IMR-90 (cell line): Measurements from ENCODE around the gene PAPLN. TPM values are rescaled to one million over a fixed set of nuclear protein-coding genes. Genes with fewer than 3 reads are reported as not detected.

ENCODE experiments used
- ATAC-seq: fragments of 200-7000 bp; cut with Tn5 transposase; 2 replicates; pipeline ENCODE4 v1.9.1; 2020; ENCODE audit warnings: low read depth, mild to moderate bottlenecking, moderate library complexity
- BruUV-seq: library from RNA; stranded (reverse); fragments of 400-500 nt; replicated peaks from 2 replicates; lab custom pipeline; 2021; lab: Mats Ljungman, UMichigan
- CTCF ChIA-PET: fragments of 300-600 bp; formaldehyde crosslinking; extraction: SDS; loops from one replicate; lab custom pipeline; 2021; ENCODE audit warnings: antibody characterized with exemption; lab: Yijun Ruan, JAX
- POLR2A ChIA-PET: fragments of 300-600 bp; sonication (Branson Sonifier 250); formaldehyde crosslinking; loops from one replicate; lab custom pipeline; 2022; ENCODE audit warnings: antibody characterized with exemption; ENCODE audit not compliant: unreplicated experiment; lab: Charles Lee
- DNase-seq: peaks from one replicate; pipeline ENCODE4 v3.0.0; 2013
- H2AFZ ChIP-seq: replicated peaks from 2 replicates; pipeline ENCODE3; 2013; ENCODE audit warnings: low read length, mild to moderate bottlenecking; ENCODE audit not compliant: poor library complexity
- H2AK5ac ChIP-seq: 2 replicates; pipeline ENCODE4 v1.6.1; 2013; ENCODE audit warnings: low read depth, low read length, inconsistent platforms
- H2AK9ac ChIP-seq: replicated peaks from 2 replicates; pipeline ENCODE3; 2013; ENCODE audit warnings: mild to moderate bottlenecking, low read depth, low read length, moderate library complexity; ENCODE audit not compliant: poor library complexity
- H2BK120ac ChIP-seq: 2 replicates; pipeline ENCODE4 v1.6.1; 2013; ENCODE audit warnings: low read depth, low read length, inconsistent platforms
- H2BK15ac ChIP-seq: 3 replicates; pipeline ENCODE4 v1.6.1; 2013; ENCODE audit warnings: low read depth, low read length, inconsistent platforms
- H2BK20ac ChIP-seq: 2 replicates; pipeline ENCODE4 v1.6.1; 2013; ENCODE audit warnings: low read depth, mild to moderate bottlenecking, inconsistent platforms, low read length, moderate library complexity
- H2BK5ac ChIP-seq: 2 replicates; pipeline ENCODE4 v1.6.1; 2013; ENCODE audit warnings: mild to moderate bottlenecking, low read depth, low read length, inconsistent platforms; ENCODE audit not compliant: poor library complexity, severe bottlenecking
- H3K14ac ChIP-seq: replicated peaks from 2 replicates; pipeline ENCODE4 v1.6.1; 2013; ENCODE audit warnings: low read depth, low read length, inconsistent platforms
- H3K18ac ChIP-seq: 2 replicates; pipeline ENCODE4 v1.6.1; 2013; ENCODE audit warnings: low read depth, low read length, control low read depth
- H3K23ac ChIP-seq: 2 replicates; pipeline ENCODE4 v1.6.1; 2013; ENCODE audit warnings: low read depth, low read length, inconsistent platforms
- H3K27ac ChIP-seq: 2 replicates; pipeline ENCODE4 v1.5.1; 2013; ENCODE audit warnings: mild to moderate bottlenecking, control low read depth, low read length; ENCODE audit not compliant: insufficient read depth
- H3K27me3 ChIP-seq: 2 replicates; pipeline ENCODE4 v1.6.1; 2013; ENCODE audit warnings: low read length; ENCODE audit not compliant: control insufficient read depth, insufficient read depth
- H3K36me3 ChIP-seq: 2 replicates; pipeline ENCODE4 v1.6.1; 2013; ENCODE audit warnings: low read length, mixed read lengths; ENCODE audit not compliant: control insufficient read depth, insufficient read depth
- H3K4ac ChIP-seq: 2 replicates; pipeline ENCODE4 v1.6.1; 2013; ENCODE audit warnings: low read depth, low read length, inconsistent platforms
- H3K4me1 ChIP-seq: 2 replicates; pipeline ENCODE4 v1.6.1; 2013; ENCODE audit warnings: low read length, mixed read lengths; ENCODE audit not compliant: control insufficient read depth, insufficient read depth
- H3K4me2 ChIP-seq: 2 replicates; pipeline ENCODE4 v1.6.1; 2013; ENCODE audit warnings: low read depth, mild to moderate bottlenecking, control low read depth, low read length, moderate library complexity
- H3K4me3 ChIP-seq: 2 replicates; pipeline ENCODE4 v1.5.1; 2013; ENCODE audit warnings: low read depth, mild to moderate bottlenecking, control low read depth, low read length, moderate library complexity; ENCODE audit not compliant: insufficient read depth
- H3K56ac ChIP-seq: 2 replicates; pipeline ENCODE4 v1.6.1; 2013; ENCODE audit warnings: low read length, inconsistent platforms; ENCODE audit not compliant: insufficient read depth; ENCODE audit errors: extremely low read depth
- H3K79me1 ChIP-seq, 2 experiments: 2 replicates each; pipeline ENCODE4 v1.6.1; 2013; ENCODE audit warnings: low read length in 2 of 2, inconsistent platforms in 1 of 2, low read depth in 1 of 2
- H3K9ac ChIP-seq: 2 replicates; pipeline ENCODE4 v1.6.1; 2013; ENCODE audit warnings: low read depth, low read length, control low read depth
- H3K9me1 ChIP-seq: 2 replicates; pipeline ENCODE4 v1.6.1; 2013; ENCODE audit warnings: low read length, inconsistent platforms; ENCODE audit not compliant: insufficient read depth
- H3K9me3 ChIP-seq: 2 replicates; pipeline ENCODE4 v1.6.1; 2013; ENCODE audit warnings: low read length; ENCODE audit not compliant: control insufficient read depth, insufficient read depth
- H4K20me1 ChIP-seq: 2 replicates; pipeline ENCODE4 v1.6.1; 2013; ENCODE audit warnings: low read length, inconsistent platforms; ENCODE audit not compliant: insufficient read depth
- H4K5ac ChIP-seq: 2 replicates; pipeline ENCODE4 v1.6.1; 2013; ENCODE audit warnings: mild to moderate bottlenecking, low read depth, low read length, control low read depth
- H4K8ac ChIP-seq, 2 experiments: 2 replicates each; pipeline ENCODE4 v1.6.1; 2013; ENCODE audit warnings: low read depth in 2 of 2, low read length in 2 of 2, control low read depth in 1 of 2, inconsistent platforms in 1 of 2
- H4K91ac ChIP-seq: 2 replicates; pipeline ENCODE4 v1.6.1; 2013; ENCODE audit warnings: low read depth, low read length, inconsistent platforms; ENCODE audit not compliant: insufficient read depth
- CEBPB ChIP-seq: IDR thresholded peaks from 2 replicates; pipeline ENCODE4 v1.6.1; 2012; ENCODE audit warnings: low read depth, low read length, improper control_type of control experiment
- CHD1 ChIP-seq: IDR thresholded peaks from 2 replicates; pipeline ENCODE4 v1.6.1; 2012; ENCODE audit warnings: low read depth, low read length, improper control_type of control experiment
- MAFK ChIP-seq: IDR thresholded peaks from 2 replicates; pipeline ENCODE4 v1.6.1; 2012; ENCODE audit warnings: low read depth, low read length, improper control_type of control experiment
- NFE2L2 ChIP-seq: fragments of 150-350 bp; IDR thresholded peaks from 2 replicates; pipeline ENCODE4 v1.6.1; 2016; ENCODE audit warnings: low read depth, mild to moderate bottlenecking, low read length
- POLR2A ChIP-seq: IDR thresholded peaks from 2 replicates; pipeline ENCODE4 v1.6.1; 2012; ENCODE audit warnings: mild to moderate bottlenecking, low read depth, low read length
- WGBS, 2 experiments: methylation state at CpG; one replicate each; pipeline versions ENCODE4 v1.1.5 to v1.1.7; 2013; ENCODE audit warnings: missing lambda C conversion rate in 2 of 2; ENCODE audit not compliant: insufficient read length in 1 of 2; ENCODE audit errors: extremely low coverage in 2 of 2; 5-methylcytosine and 5-hydroxymethylcytosine counted together
- dilution Hi-C: fragments of 300-500 bp; cut with HindIII; formaldehyde crosslinking; loops from one replicate; pipeline ENCODE4 v1.14.3; 2018; ENCODE audit warnings: low sequenced_read_pairs; ENCODE audit not compliant: unreplicated experiment
- in situ Hi-C: fragments of 300-500 bp; cut with MboI; formaldehyde crosslinking; loops from 3 replicates; pipeline ENCODE4 v1.14.3; 2019; ENCODE audit warnings: low sequenced_read_pairs, inconsistent platforms, mixed read lengths
- intact Hi-C: fragments of 100-400 bp; cut with micrococcal nuclease; formaldehyde crosslinking; loops from 2 replicates; pipeline ENCODE4 v1.10.0; 2022
- polyA plus RNA-seq, 3 experiments: library from polyadenylated mRNA; depleted of rRNA; stranded (reverse); fragments of >200 nt; gene quantifications; 2 replicates each; pipeline ENCODE4 v1.2.3, GENCODE V29; 2012; ENCODE audit warnings: low replicate concordance in 1 of 3
- total RNA-seq: library from RNA; depleted of rRNA; stranded (reverse); fragments of >200 nt; gene quantifications from 2 replicates; pipeline ENCODE4 v1.2.3, GENCODE V29; 2012

Gene PAPLN
- total and polyA plus RNA-seq, 2 of the 4 experiments (the other 2 are of a cell fraction), result 0.36 to 1.2 TPM

DNA sequence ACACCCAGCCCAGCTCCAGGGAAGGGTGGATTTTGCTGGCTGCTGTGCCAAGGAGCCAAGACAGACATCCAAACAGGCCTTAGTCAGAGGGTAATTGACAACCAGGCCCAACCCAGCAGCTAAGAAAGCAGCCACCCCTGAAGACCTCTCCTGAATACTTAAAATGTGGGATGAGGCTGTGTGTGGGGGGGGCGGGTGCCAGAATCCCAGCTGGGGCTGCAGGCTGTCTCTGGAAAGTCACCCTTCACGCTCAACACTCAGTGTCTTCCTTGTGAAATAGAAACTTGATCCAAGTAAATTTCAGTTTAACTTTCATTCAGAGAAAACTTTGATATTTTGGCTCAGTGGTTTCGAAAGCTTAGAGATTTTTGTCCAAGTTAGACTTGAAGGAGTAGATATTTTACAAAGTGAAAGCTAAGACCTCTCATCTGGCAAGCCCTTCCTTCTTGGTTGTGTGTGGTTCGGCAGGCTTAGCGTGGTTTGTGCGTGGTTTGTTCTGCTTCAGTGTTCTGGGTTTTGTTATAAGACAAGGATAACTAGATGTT is 5.1 kb downstream of the PAPLN start:
- H3K14ac ChIP-seq, result no peak overlapping the region
- no peak overlapping the region for H3K4me3 ChIP-seq
- peak overlapping the region; percentile 70; the same call in 1 of the 2 replicates for H3K4me2 ChIP-seq
- H3K18ac ChIP-seq, result no peak overlapping the region
- no peak overlapping the region for H4K91ac ChIP-seq
- ATAC-seq (no peak), DNase-seq (no peak)
- no peak overlapping the region for H2BK15ac ChIP-seq
- WGBS, 2 experiments, result 67% methylated on average over 1 of the region's 6 CpGs; no CpG with 5 or more reads in 1 of the 2 experiments
- H3K27me3 ChIP-seq, result peaks cover 28% of the 10 kb centered on the region
- no peak overlapping the region for H2AK9ac ChIP-seq
- H3K36me3 ChIP-seq, result no peaks in the 10 kb centered on the region
- in situ Hi-C loops, result no loop called here
- POLR2A ChIA-PET, result interaction anchor here (0.8 kb wide), 1 partner anchor 14 kb away, joined by 16 read pairs; no protein-coding TSS in a partner anchor
- no peak overlapping the region for H4K5ac ChIP-seq
- intact Hi-C loops, result no loop called here
- H3K9ac ChIP-seq, result no peak overlapping the region
- H4K20me1 ChIP-seq, result peaks cover 5% of the 10 kb centered on the region; the same call in 1 of the 2 replicates
- BruUV-seq, result no TSS peak
- peaks cover 0 to 11% of the 10 kb centered on the region in 2 experiments; a peak in 2 of 4 replicates for H3K79me1 ChIP-seq
- H2AFZ ChIP-seq, result no peak overlapping the region
- peak overlapping the region; percentile 9; the same call in 1 of the 2 replicates for H3K27ac ChIP-seq
- no peak overlapping the region for H3K56ac ChIP-seq
- no peak overlapping the region for H2BK5ac ChIP-seq
- no peak overlapping the region for H3K23ac ChIP-seq
- no peak overlapping the region for H2BK20ac ChIP-seq
- dilution Hi-C loops, result no loop called here
- H3K9me1 ChIP-seq, result peaks cover 9% of the 10 kb centered on the region
- no peak overlapping the region for H2BK120ac ChIP-seq
- H3K4ac ChIP-seq, result no peak overlapping the region
- CTCF ChIA-PET, result no interaction called here
- H4K8ac ChIP-seq, result no peak overlapping the region
- H2AK5ac ChIP-seq, result no peak overlapping the region
- peaks cover 2% of the 10 kb centered on the region for H3K9me3 ChIP-seq
- peaks cover 18% of the 10 kb centered on the region for H3K4me1 ChIP-seq
- TF ChIP-seq CHD1, result no peak
- no peak for TF ChIP-seq MAFK
- TF ChIP-seq CEBPB, result no peak
- no peak for TF ChIP-seq POLR2A
- no peak for TF ChIP-seq NFE2L2
